ENCODE results near the gene TK2. TPM values are rescaled to one million over a fixed set of nuclear protein-coding genes. Genes with fewer than 3 reads are reported as not detected.

TK2 gene
- 21.9 TPM for total RNA-seq

DNA sequence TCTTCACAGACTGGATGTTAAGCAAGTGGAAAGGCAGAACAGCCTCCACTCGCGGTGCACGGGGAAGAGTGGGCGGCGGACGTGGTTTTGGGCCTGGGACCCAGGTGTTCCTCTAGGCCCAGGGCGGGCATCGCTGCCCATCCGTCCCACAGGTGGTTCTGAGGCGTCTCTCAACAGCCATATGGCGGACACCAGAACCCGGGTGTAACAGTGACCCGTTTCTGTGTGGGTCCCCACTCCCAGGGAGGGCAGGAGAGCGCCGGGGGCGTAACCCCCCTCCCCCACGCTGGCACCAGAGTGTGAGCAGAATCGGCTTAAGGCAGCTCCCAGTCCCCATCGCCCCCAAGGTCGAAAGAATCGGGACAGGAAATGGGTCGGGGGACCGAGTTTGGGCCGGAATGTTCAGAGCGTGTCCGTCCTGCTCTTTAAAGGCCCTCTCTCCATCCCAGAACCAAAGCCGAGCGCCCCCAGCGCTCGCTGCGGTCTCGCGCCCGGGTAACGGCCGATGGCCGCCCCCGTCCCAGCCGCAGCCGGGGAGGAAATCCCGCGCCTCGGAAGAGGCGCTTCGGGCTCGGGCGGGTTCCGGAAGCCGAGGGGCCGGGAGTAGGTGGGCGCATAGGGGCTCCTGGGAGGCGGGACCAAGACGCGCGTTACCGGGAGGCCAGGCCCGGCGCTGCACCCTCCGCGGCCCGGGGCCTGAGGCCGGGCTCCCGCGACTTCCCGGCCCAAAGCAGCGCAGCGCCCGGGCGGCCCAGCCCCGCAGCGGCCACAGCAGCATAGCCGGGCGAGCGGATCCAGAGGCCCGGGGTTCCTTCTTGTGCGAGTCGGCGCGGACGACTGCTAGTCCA is at the start of gene TK2:
Gene TK2 (minus strand): TSS at position 839 of the 848 bp plus-strand sequence. CDS start 61 bp downstream, at position 778.

GRCh38 chr16:66578651-66579531 is 29.0 kb upstream of the TK2 start, which contains the start of gene CMTM2:
TSS of gene CMTM2 (plus strand) at chr16:66579463. CDS start at chr16:66579608, 145 bp downstream.

GRCh38 chr16:66566051-66566901 is 16.4 kb upstream of the TK2 start, which contains the start of gene CMTM1:
TSS of gene CMTM1 (plus strand) at chr16:66566439. CDS start at chr16:66566514, 75 bp downstream.

DNA sequence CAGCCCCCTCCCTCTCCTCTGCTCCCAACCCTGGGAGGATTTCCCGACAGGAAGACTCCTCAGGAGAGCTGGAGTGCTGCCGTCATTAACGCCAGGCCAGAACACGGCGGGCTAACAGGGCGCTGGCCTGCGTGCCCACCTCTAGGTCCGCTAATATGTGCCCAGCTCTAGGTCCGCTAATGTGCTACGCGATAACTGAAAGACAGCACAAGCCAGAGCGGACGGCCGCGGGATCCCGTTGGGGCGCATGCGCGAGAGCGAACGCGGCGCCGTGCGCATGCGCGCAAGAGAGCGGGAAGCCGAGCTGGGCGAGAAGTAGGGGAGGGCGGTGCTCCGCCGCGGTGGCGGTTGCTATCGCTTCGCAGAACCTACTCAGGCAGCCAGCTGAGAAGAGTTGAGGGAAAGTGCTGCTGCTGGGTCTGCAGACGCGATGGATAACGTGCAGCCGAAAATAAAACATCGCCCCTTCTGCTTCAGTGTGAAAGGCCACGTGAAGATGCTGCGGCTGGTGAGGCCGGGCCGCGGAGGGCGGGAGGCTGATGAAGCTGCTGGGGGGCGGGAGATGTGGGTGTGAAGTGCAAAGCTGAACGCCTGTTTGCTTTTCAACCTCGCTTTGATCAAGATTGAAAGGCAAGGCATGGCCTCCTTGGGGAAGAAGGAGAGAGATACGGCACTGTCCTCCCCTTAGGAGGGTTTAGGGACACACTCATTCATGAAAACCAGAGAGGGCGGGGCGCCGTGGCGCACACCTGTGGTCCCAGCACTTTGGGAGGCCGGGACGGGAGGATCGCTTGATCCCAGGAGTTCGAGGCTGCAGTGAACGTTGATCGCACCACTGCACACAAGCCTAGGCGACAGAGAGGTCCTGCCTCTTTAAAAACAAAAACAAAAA is 2.6 kb upstream of the TK2 start, which contains the start of gene CKLF:
Gene CKLF (plus strand): TSS at position 291 of the 892 bp plus-strand sequence. CDS start 140 bp downstream, at position 431.

Small RNAs within 50 kb of the gene (small RNA-seq; reads per million reads assigned to genes)
- not detected for gene CKLF-CMTM1

Other genes with a start within 250 kb of the TK2 start
- 9.9 TPM for gene CDH5, start 183.4 kb downstream of the TK2 start, total RNA-seq
- 6.5 TPM for gene BEAN1, start 122.8 kb downstream of the TK2 start, total RNA-seq
- gene CKLF, start 2.5 kb upstream of the TK2 start, total RNA-seq: 51.7 TPM
- 5.5 TPM for gene CMTM1, start 16.3 kb upstream of the TK2 start, total RNA-seq
- not detected for gene CMTM2, start 29.3 kb upstream of the TK2 start, total RNA-seq
- 8.5 TPM for gene CMTM3, start 54.6 kb upstream of the TK2 start, total RNA-seq
- gene CMTM4, start 146.6 kb upstream of the TK2 start, total RNA-seq: 88.8 TPM
- 223 TPM for gene DYNC1LI2, start 201.5 kb upstream of the TK2 start, total RNA-seq

All from diencephalon (tissue), 1 donor.